Measurements from ENCODE around the gene RETREG3. TPM values are rescaled to one million over a fixed set of nuclear protein-coding genes. Genes with fewer than 3 reads are reported as not detected.

RETREG3 gene
- total and polyA plus RNA-seq, 2 of the 13 experiments (the other 11 are each of a cell fraction or from before 2014, with no cell fraction given): 47.0 to 55.8 TPM

DNA sequence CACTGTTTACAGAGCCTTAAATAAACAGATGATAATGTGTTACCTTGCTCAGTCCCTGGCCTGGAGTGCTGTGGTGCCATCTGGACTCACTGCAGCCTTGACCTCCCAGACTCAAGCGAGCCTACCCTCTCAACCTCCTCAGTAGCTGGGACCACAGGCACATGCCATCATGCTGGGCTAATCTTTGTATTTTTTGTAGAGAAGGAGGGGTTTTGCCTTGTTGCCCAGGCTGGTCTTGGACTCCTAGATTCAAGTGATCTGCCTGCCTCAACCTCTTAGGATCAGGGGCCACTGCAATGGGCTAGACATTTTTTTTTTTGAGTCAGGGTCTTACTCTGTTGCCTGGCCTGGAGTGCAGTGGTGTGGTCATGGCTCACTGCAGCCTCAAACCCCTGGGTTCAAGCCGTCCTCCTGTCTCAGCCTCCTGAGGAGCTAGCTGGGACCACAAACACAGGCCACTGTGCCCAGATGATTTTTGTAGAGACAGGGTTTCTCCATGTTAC, 78.2 kb downstream of the RETREG3 start (continued):
- peak; percentile 55; the same call in 1 of the 2 replicates for TF ChIP-seq ZSCAN22 (CRISPR knock-in tag; IDR thresholded peaks at IDR 0.05)
- peak; percentile 67 for TF ChIP-seq FOXK1 (CRISPR knock-in tag; IDR thresholded peaks at IDR 0.05; ENCODE audit: borderline replicate concordance, low read depth)
- TF ChIP-seq, protein P1, sequence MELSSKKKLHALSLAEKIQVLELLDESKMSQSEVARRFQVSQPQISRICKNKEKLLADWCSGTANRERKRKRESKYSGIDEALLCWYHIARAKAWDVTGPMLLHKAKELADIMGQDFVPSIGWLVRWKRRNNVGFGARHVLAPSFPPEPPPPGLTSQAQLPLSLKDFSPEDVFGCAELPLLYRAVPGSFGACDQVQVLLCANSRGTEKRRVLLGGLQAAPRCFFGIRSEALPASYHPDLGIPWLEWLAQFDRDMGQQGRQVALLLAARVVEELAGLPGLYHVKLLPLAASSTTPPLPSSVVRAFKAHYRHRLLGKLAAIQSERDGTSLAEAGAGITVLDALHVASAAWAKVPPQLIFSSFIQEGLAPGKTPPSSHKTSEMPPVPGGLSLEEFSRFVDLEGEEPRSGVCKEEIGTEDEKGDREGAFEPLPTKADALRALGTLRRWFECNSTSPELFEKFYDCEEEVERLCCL (CRISPR knock-in tag; IDR thresholded peaks at IDR 0.05; ENCODE audit: borderline replicate concordance): no peak
- TF ChIP-seq JARID2 (CRISPR knock-in tag; IDR thresholded peaks at IDR 0.05; ENCODE audit: insufficient replicate concordance): no peak
- peak; percentile 24 for TF ChIP-seq ZNF883 (CRISPR knock-in tag; IDR thresholded peaks at IDR 0.05; ENCODE audit: not compliant biosample characterization)
- TF ChIP-seq FOSL2 (CRISPR knock-in tag; IDR thresholded peaks at IDR 0.05): peak; percentile 79
- TF ChIP-seq ZNF335 (CRISPR knock-in tag; IDR thresholded peaks at IDR 0.05): peak; percentile 47; the same call in 1 of the 2 replicates
- TF ChIP-seq HDAC1 (CRISPR knock-in tag; IDR thresholded peaks at IDR 0.05): peak; percentile 82
- TF ChIP-seq, protein P2, sequence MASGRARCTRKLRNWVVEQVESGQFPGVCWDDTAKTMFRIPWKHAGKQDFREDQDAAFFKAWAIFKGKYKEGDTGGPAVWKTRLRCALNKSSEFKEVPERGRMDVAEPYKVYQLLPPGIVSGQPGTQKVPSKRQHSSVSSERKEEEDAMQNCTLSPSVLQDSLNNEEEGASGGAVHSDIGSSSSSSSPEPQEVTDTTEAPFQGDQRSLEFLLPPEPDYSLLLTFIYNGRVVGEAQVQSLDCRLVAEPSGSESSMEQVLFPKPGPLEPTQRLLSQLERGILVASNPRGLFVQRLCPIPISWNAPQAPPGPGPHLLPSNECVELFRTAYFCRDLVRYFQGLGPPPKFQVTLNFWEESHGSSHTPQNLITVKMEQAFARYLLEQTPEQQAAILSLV (CRISPR knock-in tag; IDR thresholded peaks at IDR 0.05; ENCODE audit: borderline replicate concordance): no peak; the same call in 1 of the 2 replicates
- peak; percentile 87; the same call in 1 of the 2 replicates for TF ChIP-seq ZNF337 (CRISPR knock-in tag; IDR thresholded peaks at IDR 0.05; ENCODE audit: borderline replicate concordance, low read depth)
- TF ChIP-seq FOXC1 (CRISPR knock-in tag; IDR thresholded peaks at IDR 0.05; ENCODE audit: borderline replicate concordance): no peak; the same call in 1 of the 2 replicates
- TF ChIP-seq, protein P3, sequence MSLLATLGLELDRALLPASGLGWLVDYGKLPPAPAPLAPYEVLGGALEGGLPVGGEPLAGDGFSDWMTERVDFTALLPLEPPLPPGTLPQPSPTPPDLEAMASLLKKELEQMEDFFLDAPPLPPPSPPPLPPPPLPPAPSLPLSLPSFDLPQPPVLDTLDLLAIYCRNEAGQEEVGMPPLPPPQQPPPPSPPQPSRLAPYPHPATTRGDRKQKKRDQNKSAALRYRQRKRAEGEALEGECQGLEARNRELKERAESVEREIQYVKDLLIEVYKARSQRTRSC (CRISPR knock-in tag; IDR thresholded peaks at IDR 0.05; ENCODE audit: low read depth): 0 out of 2 replicates have a peak, but pooled peaks have one; percentile 54
- no peak for TF ChIP-seq HNRNPLL (IDR thresholded peaks at IDR 0.05; ENCODE audit: low read depth, low read length, poor library complexity, severe bottlenecking)
- TF ChIP-seq, protein P4, sequence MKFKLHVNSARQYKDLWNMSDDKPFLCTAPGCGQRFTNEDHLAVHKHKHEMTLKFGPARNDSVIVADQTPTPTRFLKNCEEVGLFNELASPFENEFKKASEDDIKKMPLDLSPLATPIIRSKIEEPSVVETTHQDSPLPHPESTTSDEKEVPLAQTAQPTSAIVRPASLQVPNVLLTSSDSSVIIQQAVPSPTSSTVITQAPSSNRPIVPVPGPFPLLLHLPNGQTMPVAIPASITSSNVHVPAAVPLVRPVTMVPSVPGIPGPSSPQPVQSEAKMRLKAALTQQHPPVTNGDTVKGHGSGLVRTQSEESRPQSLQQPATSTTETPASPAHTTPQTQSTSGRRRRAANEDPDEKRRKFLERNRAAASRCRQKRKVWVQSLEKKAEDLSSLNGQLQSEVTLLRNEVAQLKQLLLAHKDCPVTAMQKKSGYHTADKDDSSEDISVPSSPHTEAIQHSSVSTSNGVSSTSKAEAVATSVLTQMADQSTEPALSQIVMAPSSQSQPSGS (CRISPR knock-in tag; IDR thresholded peaks at IDR 0.05): peak; percentile 95
- peak; percentile 84; the same call in 1 of the 2 replicates for TF ChIP-seq ZSCAN29 (CRISPR knock-in tag; conservative IDR thresholded peaks at IDR 0.05)
- peak; percentile 80 for TF ChIP-seq SIX4 (CRISPR knock-in tag; IDR thresholded peaks at IDR 0.05)
- TF ChIP-seq ZNF326 (CRISPR knock-in tag; IDR thresholded peaks at IDR 0.05; ENCODE audit: borderline replicate concordance): no peak
- 0 out of 2 replicates have a peak, but pooled peaks have one; percentile 35 for TF ChIP-seq TMF1 (CRISPR knock-in tag; IDR thresholded peaks at IDR 0.05; ENCODE audit: low read depth)
- peak; percentile 97 for TF ChIP-seq HDAC2 (CRISPR knock-in tag; IDR thresholded peaks at IDR 0.05)
- 0 out of 2 replicates have a peak, but pooled peaks have one; percentile 36 for TF ChIP-seq FIP1L1 (IDR thresholded peaks at IDR 0.05; ENCODE audit: borderline replicate concordance, insufficient read depth, low read depth, low read length)
- peak; percentile 90 for TF ChIP-seq TARDBP (CRISPR knock-in tag; IDR thresholded peaks at IDR 0.05)
- 0 out of 2 replicates have a peak, but pooled peaks have one; percentile 44 for TF ChIP-seq ZNF124 (CRISPR knock-in tag; IDR thresholded peaks at IDR 0.05)
- TF ChIP-seq ARNT (IDR thresholded peaks at IDR 0.05): no peak
- TF ChIP-seq, protein P5, sequence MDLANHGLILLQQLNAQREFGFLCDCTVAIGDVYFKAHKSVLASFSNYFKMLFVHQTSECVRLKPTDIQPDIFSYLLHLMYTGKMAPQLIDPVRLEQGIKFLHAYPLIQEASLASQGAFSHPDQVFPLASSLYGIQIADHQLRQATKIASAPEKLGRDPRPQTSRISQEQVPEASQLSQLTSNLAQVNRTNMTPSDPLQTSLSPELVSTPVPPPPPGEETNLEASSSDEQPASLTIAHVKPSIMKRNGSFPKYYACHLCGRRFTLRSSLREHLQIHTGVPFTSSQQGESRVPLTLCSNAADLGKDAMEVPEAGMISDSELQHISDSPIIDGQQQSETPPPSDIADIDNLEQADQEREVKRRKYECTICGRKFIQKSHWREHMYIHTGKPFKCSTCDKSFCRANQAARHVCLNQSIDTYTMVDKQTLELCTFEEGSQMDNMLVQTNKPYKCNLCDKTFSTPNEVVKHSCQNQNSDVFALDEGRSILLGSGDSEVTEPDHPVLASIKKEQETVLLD (CRISPR knock-in tag; IDR thresholded peaks at IDR 0.05; ENCODE audit: low read depth): no peak
- no peak; the same call in 1 of the 2 replicates for TF ChIP-seq ZNF557 (CRISPR knock-in tag; IDR thresholded peaks at IDR 0.05)

Measured in HepG2 (cell line).